Karpas-422 (cell line): ENCODE measurements around the gene SEMA5A. TPM values are rescaled to one million over a fixed set of nuclear protein-coding genes. Genes with fewer than 3 reads are reported as not detected.

Source experiments
- DNase-seq: peaks from one replicate; pipeline ENCODE4 v3.0.0-alpha.2; 2015
- H2AFZ ChIP-seq: fragments of 200-600 bp; sonication (generic); 2 replicates; pipeline ENCODE4 v1.6.1; 2014; ENCODE audit warnings: antibody characterized with exemption, low read length, mixed read lengths
- H3K27ac ChIP-seq: fragments of 200-600 bp; sonication (generic); 2 replicates; pipeline ENCODE4 v1.5.1; 2014; ENCODE audit warnings: mild to moderate bottlenecking, low read length, moderate library complexity
- H3K27me3 ChIP-seq: fragments of 200-600 bp; sonication (generic); 2 replicates; pipeline ENCODE4 v1.6.1; 2014; ENCODE audit warnings: low read length, mixed read lengths
- H3K36me3 ChIP-seq: fragments of 200-600 bp; sonication (generic); 2 replicates; pipeline ENCODE4 v1.6.1; 2014; ENCODE audit warnings: low read length, mixed read lengths; ENCODE audit not compliant: insufficient read depth
- H3K4me1 ChIP-seq: fragments of 200-600 bp; sonication (generic); 2 replicates; pipeline ENCODE4 v1.6.1; 2014; ENCODE audit warnings: mild to moderate bottlenecking, low read length, mixed read lengths
- H3K4me2 ChIP-seq: fragments of 200-600 bp; sonication (generic); 2 replicates; pipeline ENCODE4 v1.6.1; 2014; ENCODE audit warnings: low read length, low read depth, mild to moderate bottlenecking; ENCODE audit not compliant: poor library complexity, severe bottlenecking
- H3K4me3 ChIP-seq: fragments of 200-600 bp; sonication (generic); 2 replicates; pipeline ENCODE4 v1.5.1; 2014; ENCODE audit warnings: mild to moderate bottlenecking, antibody characterized with exemption, low read length, mixed read lengths
- H3K79me2 ChIP-seq: fragments of 200-600 bp; sonication (generic); 2 replicates; pipeline ENCODE4 v1.6.1; 2014; ENCODE audit warnings: mild to moderate bottlenecking, low read length, mixed read lengths
- H3K9ac ChIP-seq: fragments of 200-600 bp; sonication (generic); 2 replicates; pipeline ENCODE4 v1.6.0; 2014; ENCODE audit warnings: low read length
- H3K9me2 ChIP-seq: fragments of 200-600 bp; sonication (generic), shearing (Covaris generic); replicated peaks from 2 replicates; pipeline ENCODE4 v1.6.0; 2014; ENCODE audit warnings: mild to moderate bottlenecking, low read length, moderate library complexity; ENCODE audit not compliant: insufficient read depth
- H3K9me3 ChIP-seq: fragments of 300-700, 200-600 bp; sonication (generic); 2 replicates; pipeline ENCODE4 v1.6.1; 2014; ENCODE audit warnings: low read length, mixed read lengths
- H4K20me1 ChIP-seq: fragments of 200-600 bp; sonication (generic); 2 replicates; pipeline ENCODE4 v1.6.1; 2014; ENCODE audit warnings: mild to moderate bottlenecking, antibody characterized with exemption, low read length, low read depth; ENCODE audit not compliant: insufficient read depth
- total RNA-seq: library from RNA; depleted of rRNA; stranded (reverse); fragments of >200 nt; shearing (Covaris generic); gene quantifications from 2 replicates; pipeline ENCODE4 v1.2.3, GENCODE V29; 2014; ENCODE audit warnings: low replicate concordance

SEMA5A gene
- total RNA-seq, 1 experiment from 2014 or later = not detected

- Histone ChIP-seq H3K27me3 (no peaks in the 10 kb centered on the region), H3K9me2 (no peaks in the 10 kb centered on the region), H3K36me3 (no peaks in the 10 kb centered on the region), H3K9ac (no peak overlapping the region), H3K27ac (no peak overlapping the region), H3K4me1 (no peaks in the 10 kb centered on the region), H2AFZ (no peak overlapping the region), H3K4me2 (no peak overlapping the region), H3K79me2 (no peaks in the 10 kb centered on the region), H3K9me3 (peaks cover 7% of the 10 kb centered on the region; the same call in 1 of the 2 replicates), H4K20me1 (no peaks in the 10 kb centered on the region), H3K4me3 (no peak overlapping the region)
- no peak for DNase-seq
Observed at GRCh38 chr5:9447691-9448090, 98.2 kb downstream of the SEMA5A start.

- no peak overlapping the region for H3K4me2 ChIP-seq
- no peaks in the 10 kb centered on the region for H3K27me3 ChIP-seq
- no peak overlapping the region for H2AFZ ChIP-seq
- no peaks in the 10 kb centered on the region for H3K4me1 ChIP-seq
- peaks cover 7% of the 10 kb centered on the region; the same call in 1 of the 2 replicates for H3K9me3 ChIP-seq
- H3K27ac ChIP-seq = no peak overlapping the region
- no peak overlapping the region for H3K4me3 ChIP-seq
- H3K9ac ChIP-seq = no peak overlapping the region
- H3K36me3 ChIP-seq = no peaks in the 10 kb centered on the region
- no peak for DNase-seq
- H3K79me2 ChIP-seq = no peaks in the 10 kb centered on the region
- no peaks in the 10 kb centered on the region for H3K9me2 ChIP-seq
- no peaks in the 10 kb centered on the region for H4K20me1 ChIP-seq
Observed at GRCh38 chr5:9445826-9446388, 100.0 kb downstream of the SEMA5A start.

GRCh38 chr5:9444346-9444745 is 101.5 kb downstream of the SEMA5A start:
- Histone ChIP-seq H3K27ac (no peak overlapping the region), H3K36me3 (no peaks in the 10 kb centered on the region), H3K4me1 (no peaks in the 10 kb centered on the region), H3K9me3 (peaks cover 7% of the 10 kb centered on the region; the same call in 1 of the 2 replicates), H4K20me1 (no peaks in the 10 kb centered on the region), H3K9me2 (no peaks in the 10 kb centered on the region), H3K27me3 (no peaks in the 10 kb centered on the region), H3K4me2 (no peak overlapping the region), H3K9ac (no peak overlapping the region), H3K79me2 (no peaks in the 10 kb centered on the region), H2AFZ (no peak overlapping the region), H3K4me3 (no peak overlapping the region)
- DNase-seq = no peak

GRCh38 chr5:9441610-9442009 is 104.3 kb downstream of the SEMA5A start:
- Histone ChIP-seq H3K9ac (no peak overlapping the region), H3K36me3 (no peaks in the 10 kb centered on the region), H3K27me3 (no peaks in the 10 kb centered on the region), H3K4me3 (no peak overlapping the region), H4K20me1 (no peaks in the 10 kb centered on the region), H3K9me2 (no peaks in the 10 kb centered on the region), H3K9me3 (peaks cover 7% of the 10 kb centered on the region; the same call in 1 of the 2 replicates), H3K4me1 (no peaks in the 10 kb centered on the region), H2AFZ (no peak overlapping the region), H3K27ac (no peak overlapping the region), H3K79me2 (no peaks in the 10 kb centered on the region), H3K4me2 (no peak overlapping the region)
- no peak for DNase-seq

GRCh38 chr5:9440517-9440916 is 105.4 kb downstream of the SEMA5A start:
- Histone ChIP-seq H3K4me1 (no peaks in the 10 kb centered on the region), H3K9me2 (no peaks in the 10 kb centered on the region), H3K4me3 (no peak overlapping the region), H3K79me2 (no peaks in the 10 kb centered on the region), H4K20me1 (no peaks in the 10 kb centered on the region), H3K36me3 (no peaks in the 10 kb centered on the region), H3K9me3 (peaks cover 7% of the 10 kb centered on the region; the same call in 1 of the 2 replicates), H2AFZ (no peak overlapping the region), H3K4me2 (no peak overlapping the region), H3K27ac (no peak overlapping the region), H3K9ac (no peak overlapping the region), H3K27me3 (no peaks in the 10 kb centered on the region)
- no peak for DNase-seq

- H3K9me3 ChIP-seq = peaks cover 4% of the 10 kb centered on the region; the same call in 1 of the 2 replicates
- H3K9me2 ChIP-seq = no peaks in the 10 kb centered on the region
- DNase-seq = no peak
- H3K4me2 ChIP-seq = no peak overlapping the region
- no peak overlapping the region for H3K9ac ChIP-seq
- H2AFZ ChIP-seq = no peak overlapping the region
- no peak overlapping the region for H3K27ac ChIP-seq
- no peaks in the 10 kb centered on the region for H3K4me1 ChIP-seq
- no peaks in the 10 kb centered on the region for H3K79me2 ChIP-seq
- no peak overlapping the region for H3K4me3 ChIP-seq
- no peaks in the 10 kb centered on the region for H3K36me3 ChIP-seq
- H3K27me3 ChIP-seq = no peaks in the 10 kb centered on the region
- no peaks in the 10 kb centered on the region for H4K20me1 ChIP-seq
Observed at GRCh38 chr5:9439531-9440292, 106.2 kb downstream of the SEMA5A start.

- H3K9me3 ChIP-seq = no peaks in the 10 kb centered on the region
- no peak overlapping the region for H3K27ac ChIP-seq
- no peaks in the 10 kb centered on the region for H3K27me3 ChIP-seq
- no peaks in the 10 kb centered on the region for H3K36me3 ChIP-seq
- H3K9me2 ChIP-seq = no peaks in the 10 kb centered on the region
- H4K20me1 ChIP-seq = no peaks in the 10 kb centered on the region
- H3K4me3 ChIP-seq = no peak overlapping the region
- H3K4me2 ChIP-seq = no peak overlapping the region
- no peak overlapping the region for H3K9ac ChIP-seq
- DNase-seq = no peak
- no peaks in the 10 kb centered on the region for H3K79me2 ChIP-seq
- no peak overlapping the region for H2AFZ ChIP-seq
- H3K4me1 ChIP-seq = no peaks in the 10 kb centered on the region
Observed at GRCh38 chr5:9438596-9439354, 107.1 kb downstream of the SEMA5A start.

- H3K4me3 ChIP-seq = no peak overlapping the region
- no peak for DNase-seq
- no peaks in the 10 kb centered on the region for H3K9me3 ChIP-seq
- H3K27me3 ChIP-seq = no peaks in the 10 kb centered on the region
- H3K36me3 ChIP-seq = no peaks in the 10 kb centered on the region
- H4K20me1 ChIP-seq = no peaks in the 10 kb centered on the region
- no peaks in the 10 kb centered on the region for H3K9me2 ChIP-seq
- H3K4me2 ChIP-seq = no peak overlapping the region
- no peak overlapping the region for H3K27ac ChIP-seq
- H3K9ac ChIP-seq = no peak overlapping the region
- no peaks in the 10 kb centered on the region for H3K4me1 ChIP-seq
- no peaks in the 10 kb centered on the region for H3K79me2 ChIP-seq
- no peak overlapping the region for H2AFZ ChIP-seq
Observed at GRCh38 chr5:9437741-9438240, 108.1 kb downstream of the SEMA5A start.
